Activated naive CD8-positive, alpha-beta T cell treated with anti-CD3 and anti-CD28 coated beads for 36 hours (primary cell): ENCODE data around the gene SIL1. TPM values are rescaled to one million over a fixed set of nuclear protein-coding genes. Genes with fewer than 3 reads are reported as not detected.
"Not testable (repeated sequence)": the region's sequence is repeated elsewhere in the genome, so short reads cannot be mapped to it uniquely, and the experiment has no call there.

ENCODE experiments used
- DNase-seq: peaks from one replicate; pipeline ENCODE4 v3.0.0; 2021
- H3K27ac Mint-ChIP-seq: one replicate; pipeline ENCODE4 v1.8.0; 2022; ENCODE audit warnings: mild to moderate bottlenecking, moderate library complexity, mixed read lengths
- H3K27me3 Mint-ChIP-seq: one replicate; pipeline ENCODE4 v1.8.0; 2022; ENCODE audit warnings: mild to moderate bottlenecking, mixed read lengths
- H3K36me3 Mint-ChIP-seq: one replicate; pipeline ENCODE4 v1.8.0; 2021; ENCODE audit warnings: mild to moderate bottlenecking, mixed read lengths
- H3K4me1 Mint-ChIP-seq: one replicate; pipeline ENCODE4 v1.8.0; 2021; ENCODE audit warnings: mixed read lengths
- H3K4me3 Mint-ChIP-seq: one replicate; pipeline ENCODE4 v1.8.0; 2022; ENCODE audit warnings: mild to moderate bottlenecking, moderate library complexity, mixed read lengths
- H3K9me3 Mint-ChIP-seq: one replicate; pipeline ENCODE4 v1.8.0; 2022; ENCODE audit warnings: mixed read lengths
- total RNA-seq, 2 experiments: library from RNA; stranded (reverse); gene quantifications; one replicate each; pipeline ENCODE4 v1.2.3, GENCODE V29; 2021

Gene SIL1
- total RNA-seq, 2 experiments from 2014 or later, result 19.8 to 21.4 TPM

DNA sequence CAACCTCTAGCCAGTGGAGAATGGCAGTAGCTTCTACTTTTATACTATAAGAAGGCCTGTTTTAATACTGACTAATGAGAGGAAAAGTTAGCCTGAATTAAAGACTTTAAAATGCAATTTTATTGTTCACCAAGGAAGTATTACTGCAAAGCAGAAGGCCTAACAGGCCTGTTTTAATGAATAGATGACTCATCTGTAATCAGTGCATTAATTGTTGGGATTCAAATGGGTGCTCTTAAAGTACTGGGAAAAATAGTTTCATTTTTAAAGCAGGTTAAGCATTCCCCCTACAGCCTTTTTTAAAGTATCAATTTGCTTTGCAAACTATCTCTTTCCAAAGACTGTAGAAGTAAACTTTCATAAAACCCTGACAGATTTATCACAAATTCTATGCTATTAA lies 147.7 kb downstream of the SIL1 start:
- H3K36me3 Mint-ChIP-seq, result peaks cover 7% of the 10 kb centered on the region
- no peak overlapping the region for H3K4me3 Mint-ChIP-seq
- no peaks in the 10 kb centered on the region for H3K4me1 Mint-ChIP-seq
- no peaks in the 10 kb centered on the region for H3K27me3 Mint-ChIP-seq
- H3K27ac Mint-ChIP-seq, result no peak overlapping the region
- DNase-seq, result no peak
- no peaks in the 10 kb centered on the region for H3K9me3 Mint-ChIP-seq

DNA sequence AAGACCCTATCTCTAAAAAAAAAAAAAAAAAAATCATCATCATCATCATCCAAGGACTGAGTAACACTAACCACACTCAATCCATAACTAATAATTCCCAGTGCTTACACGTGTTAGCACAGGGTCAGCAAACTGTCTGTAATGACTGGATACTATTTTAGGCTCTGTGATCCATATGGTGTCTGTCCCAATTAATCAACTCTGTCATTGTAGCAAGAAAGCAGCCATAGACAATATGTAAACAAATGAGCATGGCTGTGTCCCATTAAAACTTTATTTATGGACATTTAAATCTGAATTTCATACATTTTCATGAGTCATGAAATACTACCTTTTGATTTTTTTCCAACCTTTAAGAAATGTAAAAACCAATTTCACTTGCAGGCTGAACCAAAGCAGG lies 148.4 kb downstream of the SIL1 start:
- H3K9me3 Mint-ChIP-seq, result no peaks in the 10 kb centered on the region
- no peak for DNase-seq
- H3K4me3 Mint-ChIP-seq, result no peak overlapping the region
- H3K4me1 Mint-ChIP-seq, result no peaks in the 10 kb centered on the region
- H3K36me3 Mint-ChIP-seq, result peaks cover 7% of the 10 kb centered on the region
- H3K27ac Mint-ChIP-seq, result no peak overlapping the region
- no peaks in the 10 kb centered on the region for H3K27me3 Mint-ChIP-seq

DNA sequence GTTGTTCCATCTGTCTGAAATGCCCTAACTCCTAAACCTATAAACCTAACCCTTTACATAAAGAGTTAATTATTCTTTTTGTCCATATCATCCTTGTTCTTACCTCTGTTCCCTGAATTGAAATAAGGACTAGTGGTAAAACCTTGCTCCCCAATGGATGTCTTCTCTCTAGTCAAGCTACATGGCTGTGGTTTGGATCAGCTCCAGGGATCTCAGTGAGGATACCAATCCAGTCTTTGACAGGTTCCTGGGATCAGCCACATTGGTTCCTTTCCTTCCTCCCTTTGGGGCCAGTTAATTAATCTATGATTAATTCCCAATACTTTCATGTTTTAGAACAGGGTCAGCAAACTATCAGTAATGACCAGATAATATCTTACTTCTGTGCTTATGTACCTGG lies 151.6 kb downstream of the SIL1 start:
- Mint-ChIP-seq H3K27ac (no peak overlapping the region), H3K4me1 (no peaks in the 10 kb centered on the region), H3K9me3 (no peaks in the 10 kb centered on the region), H3K36me3 (peaks cover 8% of the 10 kb centered on the region), H3K27me3 (no peaks in the 10 kb centered on the region), H3K4me3 (no peak overlapping the region)
- DNase-seq, result no peak

DNA sequence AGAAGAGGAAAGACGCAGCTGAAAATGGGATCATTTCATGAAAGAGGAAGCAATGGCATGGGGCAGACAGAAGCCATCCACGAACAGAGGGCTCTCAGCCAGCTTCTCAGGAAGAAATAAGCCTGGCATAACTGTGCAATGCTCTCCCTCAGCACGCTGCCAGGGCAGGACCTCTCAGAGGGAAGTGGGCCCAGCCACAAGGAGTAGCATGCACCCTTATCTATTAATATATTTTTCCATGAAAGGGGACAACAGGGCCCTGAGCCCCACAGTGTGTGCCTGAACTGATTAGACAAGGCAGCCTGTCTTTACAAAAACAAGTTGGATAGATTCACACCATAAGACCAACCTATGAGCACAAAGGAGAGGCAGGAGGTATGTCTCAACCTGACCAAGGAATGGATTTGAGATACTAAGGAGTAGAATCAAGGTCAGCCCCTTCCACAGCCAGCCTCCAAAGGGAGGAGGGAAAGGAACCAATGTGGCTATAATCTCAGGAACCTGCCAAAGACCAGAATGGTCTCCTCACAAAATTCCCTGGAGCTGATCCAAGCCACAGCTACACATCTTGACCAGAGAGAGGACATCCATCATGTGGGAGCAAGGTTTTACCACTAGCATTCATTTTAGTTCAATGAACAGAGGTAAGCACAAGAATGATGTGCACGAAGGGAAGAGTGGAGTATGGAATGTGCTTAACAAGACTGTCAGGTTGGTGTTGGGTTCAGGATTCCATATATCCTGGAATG lies 154.8 kb downstream of the SIL1 start:
- Mint-ChIP-seq H3K9me3 (no peaks in the 10 kb centered on the region), H3K27ac (no peak overlapping the region), H3K4me1 (no peaks in the 10 kb centered on the region), H3K36me3 (peaks cover 9% of the 10 kb centered on the region), H3K4me3 (no peak overlapping the region), H3K27me3 (no peaks in the 10 kb centered on the region)
- no peak for DNase-seq

DNA sequence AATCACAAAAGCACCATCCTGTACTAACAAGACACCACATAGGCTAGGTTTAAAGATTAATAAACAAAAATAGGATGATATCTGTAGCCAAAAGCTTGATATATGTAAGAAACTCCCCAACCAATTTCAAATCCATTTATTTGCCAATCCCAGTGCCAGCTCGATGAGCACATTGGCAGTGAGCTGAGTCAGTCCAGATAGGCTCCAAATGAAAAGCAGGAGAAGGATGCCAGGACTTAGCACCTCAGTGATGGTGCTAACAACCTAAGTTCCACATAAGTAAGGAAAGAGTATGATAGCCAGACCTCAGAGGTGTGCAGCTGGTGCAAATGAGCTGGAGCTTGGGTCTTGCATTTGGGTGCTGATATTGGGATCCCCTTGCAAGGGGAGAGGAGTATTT lies 158.1 kb downstream of the SIL1 start:
- Mint-ChIP-seq H3K4me3 (no peak overlapping the region), H3K27me3 (no peaks in the 10 kb centered on the region), H3K9me3 (peaks cover 12% of the 10 kb centered on the region), H3K27ac (no peak overlapping the region), H3K4me1 (peaks cover 3% of the 10 kb centered on the region), H3K36me3 (peaks cover 27% of the 10 kb centered on the region)
- no peak for DNase-seq

DNA sequence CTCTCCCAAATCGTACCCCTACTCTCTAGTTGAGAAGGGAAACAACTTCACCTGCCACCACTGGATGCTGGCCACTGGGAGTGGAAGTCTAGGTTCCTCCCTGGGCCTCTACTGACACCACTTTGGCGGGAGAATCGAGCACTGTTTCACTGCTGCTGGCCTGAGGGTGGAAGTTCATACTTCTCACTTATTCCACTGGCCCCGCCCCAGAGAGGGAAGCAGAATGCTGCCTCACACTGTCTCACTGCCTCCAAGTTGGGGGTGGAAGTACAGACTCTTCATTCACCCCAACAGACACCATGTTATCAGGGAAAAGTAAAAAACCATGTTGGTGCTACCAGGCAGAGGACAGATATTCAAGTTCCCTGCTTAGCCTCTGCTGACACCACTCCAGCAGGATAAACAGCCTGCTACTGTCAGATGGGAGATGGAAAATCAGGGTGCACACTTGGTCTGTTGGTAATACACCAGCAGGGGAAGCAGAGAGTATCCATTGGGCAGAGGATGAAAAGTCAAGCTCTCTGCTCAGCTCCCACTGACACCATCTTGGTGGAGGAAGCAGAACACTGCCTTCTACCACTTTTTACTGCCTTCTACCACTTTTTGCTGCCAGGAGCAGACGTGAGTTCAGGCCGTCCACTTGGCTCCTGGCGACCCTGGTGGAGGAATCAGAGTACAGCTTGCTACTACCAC lies 159.4 kb downstream of the SIL1 start:
- Mint-ChIP-seq H3K36me3 (peaks cover 27% of the 10 kb centered on the region), H3K4me3 (no peak overlapping the region), H3K4me1 (peaks cover 3% of the 10 kb centered on the region), H3K27ac (no peak overlapping the region), H3K9me3 (peaks cover 13% of the 10 kb centered on the region), H3K27me3 (no peaks in the 10 kb centered on the region)
- DNase-seq, result no peak

DNA sequence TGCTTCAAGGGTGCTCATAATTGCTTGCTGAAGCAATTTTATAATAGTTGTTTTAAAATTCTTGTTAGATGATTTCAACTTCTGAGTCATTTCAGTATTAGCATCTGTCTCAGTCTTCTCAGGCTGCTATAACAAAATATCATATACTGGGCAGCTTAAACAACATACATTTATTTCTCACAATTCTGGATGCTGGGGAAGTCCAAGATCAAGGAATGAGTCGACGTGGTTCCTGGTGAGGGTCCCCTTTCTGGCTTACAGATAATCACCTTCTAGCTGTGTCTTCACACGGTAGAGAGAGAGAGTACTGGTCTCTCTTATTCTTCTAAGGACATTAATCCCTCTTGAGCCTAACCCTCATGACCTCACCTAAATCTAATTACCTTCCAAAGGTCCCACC lies 160.4 kb downstream of the SIL1 start:
- H3K9me3 Mint-ChIP-seq, result peaks cover 15% of the 10 kb centered on the region
- H3K36me3 Mint-ChIP-seq, result peaks cover 31% of the 10 kb centered on the region
- DNase-seq, result no peak
- peaks cover 3% of the 10 kb centered on the region for H3K4me1 Mint-ChIP-seq
- no peaks in the 10 kb centered on the region for H3K27me3 Mint-ChIP-seq
- no peak overlapping the region for H3K4me3 Mint-ChIP-seq
- no peak overlapping the region for H3K27ac Mint-ChIP-seq

DNA sequence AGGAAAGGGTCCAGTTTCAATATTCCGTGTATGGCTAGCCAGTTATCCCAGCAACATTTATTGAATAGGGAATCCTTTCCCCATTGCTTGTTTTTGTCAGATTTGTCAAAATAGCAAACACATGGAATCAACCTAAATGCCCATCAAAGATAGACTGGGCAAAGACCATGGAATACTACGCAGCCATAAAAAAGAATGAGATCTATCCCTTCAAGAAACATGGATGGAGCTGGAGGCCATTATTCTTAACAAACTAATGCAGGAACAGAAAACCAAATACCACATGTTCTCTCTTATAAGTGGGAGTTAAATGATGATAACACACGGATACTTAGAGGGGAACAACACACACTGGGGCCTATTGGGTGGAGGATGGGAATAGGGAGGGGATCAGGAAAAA lies 161.8 kb downstream of the SIL1 start:
- not testable (repeated sequence) for H3K27me3 Mint-ChIP-seq, H3K27ac Mint-ChIP-seq, DNase-seq, H3K4me3 Mint-ChIP-seq, H3K4me1 Mint-ChIP-seq
- peaks cover 15% of the 10 kb centered on the region for H3K9me3 Mint-ChIP-seq
- H3K36me3 Mint-ChIP-seq, result peaks cover 29% of the 10 kb centered on the region

DNA sequence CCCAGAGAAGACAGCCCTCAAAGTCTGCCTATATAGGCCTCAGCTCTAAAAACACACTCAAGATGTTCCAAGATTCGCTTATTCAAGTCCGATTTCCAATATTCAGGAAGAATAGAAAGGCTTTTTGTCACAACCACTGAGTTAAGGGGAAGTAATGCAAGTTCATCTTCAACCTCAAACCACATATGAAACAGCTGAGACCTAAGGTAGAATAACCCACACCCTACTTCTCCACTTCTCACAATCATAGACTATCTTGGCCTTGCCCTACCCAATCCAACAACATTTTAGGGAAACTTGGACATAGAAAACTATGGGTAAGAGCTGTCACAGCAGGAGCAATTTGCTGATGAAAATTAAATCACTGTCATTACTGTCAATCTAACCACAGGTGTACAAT lies 171.0 kb downstream of the SIL1 start:
- H3K4me3 Mint-ChIP-seq, result no peak overlapping the region
- peaks cover 8% of the 10 kb centered on the region for H3K4me1 Mint-ChIP-seq
- no peak overlapping the region for H3K27ac Mint-ChIP-seq

DNA sequence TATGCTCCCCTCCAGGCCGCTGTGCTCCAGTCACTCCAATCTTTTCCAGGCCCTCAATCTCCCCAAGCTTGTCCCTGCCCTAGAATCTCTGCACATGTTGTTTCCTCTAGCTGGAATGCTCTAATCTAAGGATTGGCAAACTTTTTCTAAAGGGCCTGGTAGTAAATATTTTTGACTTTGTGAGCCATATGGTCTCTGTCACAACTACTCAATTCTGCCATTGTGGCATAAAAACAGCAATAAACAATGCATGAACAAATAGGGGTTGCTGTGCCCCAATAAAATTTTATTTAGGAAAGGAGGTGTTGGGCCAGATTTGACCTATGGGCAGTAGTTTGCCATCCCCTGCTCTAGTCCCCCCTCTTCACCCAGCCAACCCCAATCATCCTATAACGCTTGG lies 172.5 kb downstream of the SIL1 start:
- Mint-ChIP-seq H3K9me3 (no peaks in the 10 kb centered on the region), H3K27ac (no peak overlapping the region), H3K36me3 (peaks cover 12% of the 10 kb centered on the region), H3K4me1 (peaks cover 8% of the 10 kb centered on the region), H3K27me3 (no peaks in the 10 kb centered on the region), H3K4me3 (no peak overlapping the region)
- DNase-seq, result no peak

More for the DNA sequence above, 171.0 kb downstream of the SIL1 start:
- no peak for DNase-seq
- Mint-ChIP-seq H3K36me3 (peaks cover 11% of the 10 kb centered on the region), H3K9me3 (no peaks in the 10 kb centered on the region), H3K27me3 (no peaks in the 10 kb centered on the region)

DNA sequence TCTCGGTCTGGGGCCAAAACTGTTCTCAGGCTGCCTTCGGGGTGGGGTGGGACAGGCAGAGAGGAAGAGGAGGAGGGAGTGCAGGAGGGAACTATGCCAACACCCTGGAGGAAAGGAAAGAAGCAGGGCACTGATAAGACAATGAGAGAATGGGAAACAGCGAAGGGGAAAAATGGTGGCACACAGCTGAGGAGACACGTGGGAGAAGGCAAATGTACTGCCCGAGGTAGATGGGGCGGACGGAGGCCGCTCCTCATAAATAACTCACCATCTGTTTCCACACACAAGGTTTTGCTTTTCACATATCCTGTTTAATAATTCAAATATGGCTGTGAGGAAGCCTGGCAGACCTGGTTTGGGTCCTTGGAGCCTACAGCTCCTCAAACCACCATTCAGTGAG lies 174.9 kb downstream of the SIL1 start:
- Mint-ChIP-seq H3K27me3 (no peaks in the 10 kb centered on the region), H3K36me3 (peaks cover 18% of the 10 kb centered on the region), H3K4me3 (no peak overlapping the region), H3K4me1 (peaks cover 8% of the 10 kb centered on the region), H3K27ac (no peak overlapping the region), H3K9me3 (no peaks in the 10 kb centered on the region)
- DNase-seq, result no peak

DNA sequence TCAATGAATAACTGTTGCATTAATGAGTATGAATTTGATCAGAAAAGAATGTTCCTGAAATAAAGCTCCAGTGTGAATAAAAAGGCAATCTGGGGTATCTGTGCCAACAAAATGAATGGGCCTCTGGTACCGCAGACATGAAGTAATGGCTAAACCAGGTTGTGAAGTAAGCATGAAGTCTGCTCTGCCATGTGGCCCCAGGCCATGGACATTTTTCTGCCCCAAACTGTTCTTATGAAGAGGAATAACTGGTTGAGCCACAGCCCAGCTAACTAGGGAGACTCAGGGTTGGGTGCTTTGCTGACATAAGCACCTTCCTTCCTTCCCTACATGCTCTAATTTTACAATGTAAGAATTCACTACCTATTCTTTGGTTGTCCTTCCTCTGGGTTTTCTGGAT lies 175.6 kb downstream of the SIL1 start:
- peaks cover 3% of the 10 kb centered on the region for H3K4me1 Mint-ChIP-seq
- no peak overlapping the region for H3K27ac Mint-ChIP-seq
- H3K4me3 Mint-ChIP-seq, result no peak overlapping the region
- H3K36me3 Mint-ChIP-seq, result peaks cover 20% of the 10 kb centered on the region
- H3K27me3 Mint-ChIP-seq, result no peaks in the 10 kb centered on the region
- H3K9me3 Mint-ChIP-seq, result no peaks in the 10 kb centered on the region
- no peak for DNase-seq

DNA sequence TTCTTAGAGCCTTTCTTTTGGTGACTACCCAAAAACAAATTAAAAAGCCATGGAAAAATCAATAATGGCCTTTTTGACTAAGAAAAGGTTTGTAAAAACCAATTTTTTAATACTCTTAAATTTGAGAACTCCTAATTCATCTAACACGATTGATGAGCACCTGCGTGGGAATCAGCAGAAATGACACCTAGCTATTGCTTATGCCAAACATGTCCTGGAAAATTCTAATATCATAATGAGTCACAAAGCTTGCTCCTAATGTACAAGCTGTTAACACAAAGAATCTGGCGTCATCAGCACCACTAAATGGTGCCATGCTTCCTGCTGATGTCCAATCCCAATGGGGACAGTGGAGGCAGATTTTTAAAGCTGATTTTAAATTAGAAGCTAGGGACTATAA lies 176.8 kb downstream of the SIL1 start:
- no peak overlapping the region for H3K4me3 Mint-ChIP-seq

DNA sequence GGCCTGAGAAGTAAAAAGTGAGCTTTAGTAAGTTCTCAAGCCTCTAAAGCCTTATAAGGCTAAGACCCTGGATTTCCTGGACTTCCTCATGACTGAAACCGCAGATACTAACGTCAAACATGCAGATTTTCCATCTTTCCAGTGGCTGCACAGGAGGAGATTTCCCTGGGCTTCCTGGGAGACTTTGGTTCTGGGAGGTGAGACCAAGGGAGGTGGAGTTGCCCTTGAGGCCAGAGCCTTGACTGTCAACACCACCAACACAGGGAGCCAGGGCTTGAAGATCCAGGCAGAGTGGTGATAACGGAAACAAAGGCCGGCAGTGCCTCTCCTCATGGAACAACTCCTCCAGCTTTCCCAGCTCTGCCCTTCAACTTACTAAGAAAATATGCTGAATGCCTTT lies 178.3 kb downstream of the SIL1 start:
- DNase-seq, result no peak
- Mint-ChIP-seq H3K27ac (no peak overlapping the region), H3K4me3 (no peak overlapping the region), H3K36me3 (peaks cover 25% of the 10 kb centered on the region), H3K27me3 (no peaks in the 10 kb centered on the region), H3K4me1 (no peaks in the 10 kb centered on the region), H3K9me3 (no peaks in the 10 kb centered on the region)

More for the DNA sequence above, 176.8 kb downstream of the SIL1 start:
- H3K9me3 Mint-ChIP-seq, result no peaks in the 10 kb centered on the region
- no peak overlapping the region for H3K27ac Mint-ChIP-seq
- DNase-seq, result no peak
- no peaks in the 10 kb centered on the region for H3K4me1 Mint-ChIP-seq
- no peaks in the 10 kb centered on the region for H3K27me3 Mint-ChIP-seq
- peaks cover 21% of the 10 kb centered on the region for H3K36me3 Mint-ChIP-seq

DNA sequence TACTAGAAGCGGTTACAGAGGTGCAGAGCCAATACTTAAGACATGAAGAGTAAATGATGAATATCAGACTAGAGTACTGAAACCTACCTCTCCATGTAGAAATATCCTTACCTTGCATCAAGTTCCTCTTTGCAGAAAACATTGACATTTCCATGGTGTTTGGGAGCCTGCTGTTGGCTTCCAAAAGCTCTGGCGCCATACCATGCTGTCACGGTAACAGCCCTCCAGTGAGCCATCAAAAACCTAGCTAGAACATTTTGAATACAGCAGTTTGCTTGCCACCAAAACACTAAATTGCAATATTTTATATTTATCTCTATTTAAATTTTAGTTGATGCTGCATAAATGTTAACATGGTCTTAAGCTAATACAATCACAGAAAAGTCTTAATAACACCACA lies 179.0 kb downstream of the SIL1 start:
- no peak for DNase-seq
- Mint-ChIP-seq H3K27me3 (no peaks in the 10 kb centered on the region), H3K4me3 (no peak overlapping the region), H3K4me1 (no peaks in the 10 kb centered on the region), H3K9me3 (no peaks in the 10 kb centered on the region), H3K27ac (no peak overlapping the region), H3K36me3 (peaks cover 28% of the 10 kb centered on the region)

DNA sequence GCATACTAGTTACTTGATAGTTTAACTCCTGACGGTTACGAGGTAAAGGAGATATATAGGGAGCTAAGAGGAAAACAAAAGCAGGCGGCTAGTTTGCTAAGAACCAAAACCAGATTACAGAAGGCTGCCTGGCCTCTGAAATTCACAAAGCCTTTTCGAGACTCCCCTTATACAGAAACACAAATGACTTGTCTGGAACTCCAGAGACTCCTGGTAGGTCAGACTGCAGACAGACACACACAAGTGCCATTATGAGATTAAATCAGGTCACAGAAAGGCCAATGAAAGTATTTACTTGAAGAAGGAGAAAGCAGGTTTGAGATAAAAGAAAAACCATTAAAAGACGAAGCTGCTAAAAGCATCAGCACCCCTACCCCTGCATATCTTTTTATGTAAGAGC lies 180.5 kb downstream of the SIL1 start:
- DNase-seq, result no peak
- Mint-ChIP-seq H3K27me3 (no peaks in the 10 kb centered on the region), H3K27ac (no peak overlapping the region), H3K9me3 (no peaks in the 10 kb centered on the region), H3K36me3 (peaks cover 31% of the 10 kb centered on the region), H3K4me3 (no peak overlapping the region), H3K4me1 (no peaks in the 10 kb centered on the region)
